ENCODE data around the gene SLC66A1.
A peak's percentile ranks its signal among the peaks of the same experiment; 100 is the strongest.
"Not testable (repeated sequence)": the region's sequence is repeated elsewhere in the genome, so short reads cannot be mapped to it uniquely, and the experiment has no call there.

The SLC66A1 gene

GRCh38 chr1:19304081-19304480, 8.0 kb upstream of the SLC66A1 start:
- not testable (repeated sequence) for DNase-seq (ENCODE audit: low read depth in 2 of 3, low spot score in 1 of 3)

- no peak for DNase-seq (ENCODE audit: low read depth in 2 of 3, low spot score in 1 of 3)
These were observed 6.2 kb upstream of the SLC66A1 start for GRCh38 chr1:19305880-19306279.

- no peak for DNase-seq (ENCODE audit: low read depth in 2 of 3, low spot score in 1 of 3)
These were observed 5.2 kb upstream of the SLC66A1 start for GRCh38 chr1:19306941-19307340.

- no peak for DNase-seq (ENCODE audit: low read depth in 2 of 3, low spot score in 1 of 3)
These were observed 4.2 kb upstream of the SLC66A1 start for GRCh38 chr1:19307794-19308508.

- no peak for DNase-seq (ENCODE audit: low read depth in 2 of 3, low spot score in 1 of 3)
These were observed 3.6 kb upstream of the SLC66A1 start for GRCh38 chr1:19308509-19308907.

- no peak for DNase-seq (ENCODE audit: low read depth in 2 of 3, low spot score in 1 of 3)
These were observed 2.9 kb upstream of the SLC66A1 start for GRCh38 chr1:19309123-19309813.

GRCh38 chr1:19310061-19310460, 2.1 kb upstream of the SLC66A1 start:
- DNase-seq (ENCODE audit: low read depth in 2 of 3, low spot score in 1 of 3) = no peak

- DNase-seq (ENCODE audit: low read depth in 2 of 3, low spot score in 1 of 3) = no peak
These were observed 1.2 kb upstream of the SLC66A1 start for GRCh38 chr1:19310720-19311502.

- DNase-seq (ENCODE audit: low read depth in 2 of 3, low spot score in 1 of 3) = peak in 1 of 3 donors; percentile 13
These were observed 609 bp upstream of the SLC66A1 start for GRCh38 chr1:19311503-19311930.

GRCh38 chr1:19312782-19313635, 883 bp downstream of the SLC66A1 start:
- DNase-seq (ENCODE audit: low read depth in 2 of 3, low spot score in 1 of 3) = no peak

GRCh38 chr1:19313636-19313959, 1.5 kb downstream of the SLC66A1 start:
- no peak for DNase-seq (ENCODE audit: low read depth in 2 of 3, low spot score in 1 of 3)

- no peak for DNase-seq (ENCODE audit: low read depth in 2 of 3, low spot score in 1 of 3)
These were observed 2.1 kb downstream of the SLC66A1 start for GRCh38 chr1:19313961-19314882.

- no peak for DNase-seq (ENCODE audit: low read depth in 2 of 3, low spot score in 1 of 3)
These were observed 3.5 kb downstream of the SLC66A1 start for GRCh38 chr1:19315378-19316198.

- no peak for DNase-seq (ENCODE audit: low read depth in 2 of 3, low spot score in 1 of 3)
These were observed 5.2 kb downstream of the SLC66A1 start for GRCh38 chr1:19317126-19317910.

GRCh38 chr1:19319196-19319595, 7.1 kb downstream of the SLC66A1 start:
- no peak for DNase-seq (ENCODE audit: low read depth in 2 of 3, low spot score in 1 of 3)

GRCh38 chr1:19321071-19321470, 8.9 kb downstream of the SLC66A1 start:
- DNase-seq (ENCODE audit: low read depth in 2 of 3, low spot score in 1 of 3) = no peak

- DNase-seq (ENCODE audit: low read depth in 2 of 3, low spot score in 1 of 3) = no peak
These were observed 10.4 kb downstream of the SLC66A1 start for GRCh38 chr1:19322481-19322880.

GRCh38 chr1:19323987-19324664, 12.0 kb downstream of the SLC66A1 start:
- DNase-seq (ENCODE audit: low read depth in 2 of 3, low spot score in 1 of 3) = no peak
